Immature natural killer cell (primary cell): ENCODE results near the gene LHFPL2. TPM values are rescaled to one million over a fixed set of nuclear protein-coding genes. Genes with fewer than 3 reads are reported as not detected.
"Not testable (repeated sequence)": the region's sequence is repeated elsewhere in the genome, so short reads cannot be mapped to it uniquely, and the experiment has no call there.

ENCODE experiments used
- DNase-seq, 3 donors: peaks; one replicate each; pipeline ENCODE4 v3.0.0; 2022; ENCODE audit warnings: mixed read lengths in 1 of 3
- H3K27ac Mint-ChIP-seq, 6 donors: one replicate each; pipeline ENCODE4 v1.8.0; 2020; ENCODE audit warnings: mixed read lengths in 6 of 6, mild to moderate bottlenecking in 5 of 6, inconsistent platforms in 4 of 6, moderate library complexity in 3 of 6
- H3K27me3 Mint-ChIP-seq, 3 donors: one replicate each; pipeline ENCODE4 v1.8.0; 2020 to 2021; ENCODE audit warnings: low read depth in 3 of 3, mild to moderate bottlenecking in 3 of 3, mixed read lengths in 3 of 3, moderate library complexity in 3 of 3, inconsistent platforms in 1 of 3
- H3K36me3 Mint-ChIP-seq, 3 donors: one replicate each; pipeline ENCODE4 v1.8.0; 2020; ENCODE audit warnings: mixed read lengths in 3 of 3, inconsistent platforms in 2 of 3, mild to moderate bottlenecking in 2 of 3
- H3K4me1 Mint-ChIP-seq, 2 donors: one replicate each; pipeline ENCODE4 v1.8.0; 2020; ENCODE audit warnings: inconsistent platforms in 2 of 2, mild to moderate bottlenecking in 2 of 2, mixed read lengths in 2 of 2, moderate library complexity in 1 of 2
- H3K4me3 Mint-ChIP-seq, 5 donors: one replicate each; pipeline ENCODE4 v1.8.0; 2020; ENCODE audit warnings: mild to moderate bottlenecking in 5 of 5, mixed read lengths in 5 of 5, inconsistent platforms in 3 of 5, moderate library complexity in 3 of 5
- H3K9me3 Mint-ChIP-seq, 6 donors: one replicate each; pipeline ENCODE4 v1.8.0; 2020; ENCODE audit warnings: mild to moderate bottlenecking in 6 of 6, mixed read lengths in 6 of 6, inconsistent platforms in 4 of 6, moderate library complexity in 3 of 6
- polyA plus RNA-seq, 3 donors: library from polyadenylated mRNA; unstranded; fragments of 300-500 nt; fragmentation: Illumina TruSeq; gene quantifications; one replicate each; pipeline ENCODE4 v1.2.3, GENCODE V29; 2021

The LHFPL2 gene, protein sequence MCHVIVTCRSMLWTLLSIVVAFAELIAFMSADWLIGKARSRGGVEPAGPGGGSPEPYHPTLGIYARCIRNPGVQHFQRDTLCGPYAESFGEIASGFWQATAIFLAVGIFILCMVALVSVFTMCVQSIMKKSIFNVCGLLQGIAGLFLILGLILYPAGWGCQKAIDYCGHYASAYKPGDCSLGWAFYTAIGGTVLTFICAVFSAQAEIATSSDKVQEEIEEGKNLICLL
- under 1 TPM in 2 of 3 donors, not detected in 1; 0.09 to 0.49 TPM for polyA plus RNA-seq

DNA sequence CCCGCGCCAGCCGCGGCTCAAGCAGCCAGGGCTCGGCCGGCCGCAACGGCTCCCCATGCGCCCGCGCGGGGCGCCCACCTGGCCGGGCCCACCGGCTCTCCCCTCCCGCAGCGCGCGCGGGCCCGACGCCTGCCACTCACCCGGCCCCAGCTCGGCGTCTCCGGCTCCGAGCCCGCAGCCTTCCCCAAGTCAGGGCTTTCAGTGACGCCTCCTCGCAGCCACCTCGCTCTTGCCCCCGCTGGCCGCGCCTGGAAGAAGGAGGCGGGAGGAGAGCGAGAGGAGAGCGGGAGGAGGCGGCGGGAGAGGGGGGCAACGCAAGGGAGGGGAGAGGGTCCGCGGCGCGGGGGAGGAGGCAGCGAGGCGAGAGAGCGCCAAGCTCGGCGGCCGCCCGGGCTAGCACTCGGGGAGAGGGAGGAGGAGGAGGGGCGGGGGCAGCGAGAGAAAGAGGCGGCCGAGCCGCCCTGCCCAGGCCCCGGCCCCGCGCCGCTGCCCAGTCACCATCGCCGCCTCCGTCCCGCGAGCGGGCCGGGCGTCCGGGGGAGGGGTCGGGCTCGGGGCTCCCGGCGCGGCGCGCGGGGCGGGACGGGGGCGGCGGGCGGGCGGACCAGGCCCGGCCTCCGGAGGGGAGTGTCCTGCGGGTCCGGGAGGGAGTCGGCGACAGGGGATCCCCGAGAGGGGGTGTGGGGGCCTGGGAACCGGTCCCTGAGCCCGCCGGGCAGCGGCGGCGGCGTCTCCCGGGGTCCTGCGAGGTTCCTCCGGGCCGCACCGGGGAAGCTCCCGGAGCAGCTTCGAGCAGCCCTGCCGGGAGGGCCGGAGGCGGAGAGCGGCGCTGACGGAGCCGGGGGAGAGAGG, at the start of gene LHFPL2:
TSS of gene LHFPL2 (minus strand) at position 414 of the 852 bp plus-strand sequence. CDS start 138,559 bp downstream, outside the sequence.
- Mint-ChIP-seq H3K9me3 (peaks cover 0 to 4% (median 0%) of the 10 kb centered on the region in 6 donors), H3K27ac (peak within 1 kb of the TSS in 1 of 6 donors; percentile 23), H3K4me1 (peaks cover 14 to 18% of the 10 kb centered on the region in 2 donors), H3K4me3 (peak within 1 kb of the TSS; percentile 77 to 86 (median 84)), H3K36me3 (no peaks in the 10 kb centered on the region), H3K27me3 (peaks cover 0 to 29% (median 27%) of the 10 kb centered on the region in 3 donors)
- peak; percentile 14 to 18 (median 14) for DNase-seq

- peaks cover 0 to 2% (median 0%) of the 10 kb centered on the region in 6 donors for H3K9me3 Mint-ChIP-seq
- H3K4me3 Mint-ChIP-seq: no peak overlapping the region
- no peak for DNase-seq
- H3K27ac Mint-ChIP-seq: no peak overlapping the region
- no peaks in the 10 kb centered on the region for H3K36me3 Mint-ChIP-seq
- H3K27me3 Mint-ChIP-seq: peaks cover 4 to 8% (median 5%) of the 10 kb centered on the region in 3 donors
- H3K4me1 Mint-ChIP-seq: no peaks in the 10 kb centered on the region
Measured at GRCh38 chr5:78696637-78697036, 48.1 kb upstream of the LHFPL2 start.

DNA sequence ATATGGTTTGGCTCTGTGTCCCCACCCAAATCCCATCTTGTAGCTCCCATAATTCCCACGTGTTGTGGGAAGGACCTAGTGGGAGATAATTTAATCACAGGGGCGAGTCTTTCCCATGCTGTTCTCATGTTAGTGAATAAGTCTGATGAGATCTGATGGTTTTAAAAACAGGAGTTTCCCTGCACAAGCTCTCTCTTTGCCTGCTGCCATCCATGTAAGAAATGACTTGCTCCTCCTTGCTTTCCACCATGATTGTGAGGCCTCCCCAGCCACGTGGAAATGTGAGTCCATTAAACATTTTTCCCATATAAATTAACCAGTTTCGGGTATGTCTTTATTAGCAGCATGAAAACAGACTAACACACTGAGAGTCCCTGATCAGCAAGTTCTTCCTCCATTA, 47.5 kb upstream of the LHFPL2 start:
- DNase-seq, H3K36me3 Mint-ChIP-seq, H3K27me3 Mint-ChIP-seq, H3K9me3 Mint-ChIP-seq, H3K4me1 Mint-ChIP-seq, H3K27ac Mint-ChIP-seq, H3K4me3 Mint-ChIP-seq: not testable (repeated sequence)

DNA sequence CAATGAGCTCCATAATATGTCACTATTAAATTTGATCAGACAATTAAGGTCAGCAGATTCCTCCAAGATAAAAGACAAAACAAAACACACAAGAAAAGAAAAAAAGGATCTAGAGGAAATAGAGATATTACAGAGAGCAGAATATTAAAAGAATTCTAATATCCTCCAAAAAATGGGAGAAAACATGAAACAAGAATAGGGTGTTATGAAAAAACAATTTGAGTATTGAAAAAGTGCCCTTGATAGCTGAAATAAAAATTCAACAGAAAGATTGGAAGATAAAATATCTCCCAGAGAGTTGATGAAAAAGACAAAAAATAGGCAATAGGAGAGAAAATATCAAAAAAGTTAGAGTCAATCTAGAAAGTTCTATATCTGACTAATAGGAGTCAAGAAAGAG, 44.8 kb upstream of the LHFPL2 start:
- Mint-ChIP-seq H3K4me1 (no peaks in the 10 kb centered on the region), H3K9me3 (no peaks in the 10 kb centered on the region), H3K36me3 (no peaks in the 10 kb centered on the region), H3K27ac (no peak overlapping the region), H3K27me3 (peaks cover 3 to 7% (median 3%) of the 10 kb centered on the region in 3 donors), H3K4me3 (no peak overlapping the region)
- DNase-seq: no peak

DNA sequence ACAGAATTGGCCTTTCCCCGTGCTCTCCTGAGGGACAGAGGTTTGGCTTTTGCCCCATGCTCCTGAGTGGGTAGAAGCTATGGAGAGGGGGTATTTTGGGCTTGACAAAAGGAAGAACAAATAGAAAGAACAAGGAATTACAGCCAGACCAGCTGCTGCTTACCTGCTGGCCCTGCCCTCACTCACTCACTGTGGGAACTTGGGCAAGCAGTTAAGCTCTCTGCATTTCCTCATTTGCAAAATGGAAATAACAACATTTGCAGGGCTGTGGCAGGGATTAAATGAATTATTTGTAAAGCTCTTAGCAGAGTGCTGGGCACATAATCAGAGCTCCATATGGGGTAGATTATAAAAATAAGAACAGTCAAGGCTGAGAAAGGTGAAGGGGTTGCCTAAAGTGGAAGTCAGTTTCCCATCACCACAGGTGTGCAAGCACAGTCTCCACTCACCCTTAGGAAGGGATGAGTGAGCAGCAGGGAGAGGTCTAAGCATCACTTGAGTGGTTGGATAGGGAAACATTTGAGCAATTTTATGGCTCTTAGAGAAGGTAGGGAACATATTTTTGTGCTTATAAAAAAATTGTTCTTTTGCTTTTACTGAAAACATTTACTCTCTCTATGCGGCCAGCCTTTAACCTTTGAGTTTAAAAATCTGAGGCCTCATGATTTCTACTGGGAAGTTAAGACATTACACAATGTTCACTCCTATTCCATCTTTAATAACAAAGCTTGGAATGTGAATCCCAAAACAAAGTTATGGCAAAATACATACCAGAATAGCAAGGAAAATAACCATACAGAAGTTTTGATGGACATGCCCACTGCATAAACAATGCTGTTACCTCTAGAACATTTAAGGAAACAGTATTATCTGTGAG, 42.8 kb upstream of the LHFPL2 start:
- Mint-ChIP-seq H3K4me3 (no peak overlapping the region), H3K4me1 (no peaks in the 10 kb centered on the region), H3K27me3 (peaks cover 2 to 4% (median 3%) of the 10 kb centered on the region in 3 donors), H3K36me3 (no peaks in the 10 kb centered on the region), H3K9me3 (peaks cover 0 to 2% (median 0%) of the 10 kb centered on the region in 6 donors), H3K27ac (no peak overlapping the region)
- no peak for DNase-seq

DNA sequence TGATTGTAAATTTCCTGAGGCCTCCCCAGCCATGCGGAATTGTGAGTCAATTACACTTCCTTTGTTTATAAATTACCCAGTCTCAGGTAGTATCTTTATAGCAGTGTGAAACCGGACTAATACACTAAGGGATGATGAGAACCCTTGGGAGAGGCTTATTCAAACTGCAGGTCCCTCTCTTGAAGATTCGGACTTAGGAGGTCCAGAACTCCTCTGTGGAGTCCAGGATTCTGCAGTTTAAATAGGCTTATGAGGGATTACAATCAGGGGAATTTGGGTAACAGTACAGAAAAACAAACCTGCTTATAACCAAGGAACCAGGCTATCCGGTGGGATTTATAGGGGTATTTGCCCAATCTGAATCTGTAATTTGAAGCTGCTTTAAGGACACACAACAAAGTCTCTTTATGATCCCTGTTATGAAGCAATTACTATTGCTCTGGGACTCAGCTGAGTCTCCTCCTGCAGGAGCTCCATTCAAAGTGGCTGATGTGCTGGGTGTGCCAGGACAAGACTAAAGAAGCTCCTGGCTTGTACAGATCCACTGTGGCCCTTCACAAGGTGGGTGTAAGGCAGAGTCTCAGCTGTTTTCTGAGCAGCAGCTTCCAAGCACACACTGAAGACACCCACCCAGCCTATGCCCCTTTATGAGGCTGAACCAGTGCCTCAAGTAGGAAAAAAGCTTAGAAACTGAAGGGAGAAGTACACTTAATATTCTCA, 41.8 kb upstream of the LHFPL2 start:
- no peaks in the 10 kb centered on the region for H3K36me3 Mint-ChIP-seq
- no peak overlapping the region for H3K27ac Mint-ChIP-seq
- peaks cover 0 to 2% (median 0%) of the 10 kb centered on the region in 6 donors for H3K9me3 Mint-ChIP-seq
- no peak overlapping the region for H3K4me3 Mint-ChIP-seq
- H3K27me3 Mint-ChIP-seq: peaks cover 2 to 3% (median 2%) of the 10 kb centered on the region in 3 donors
- H3K4me1 Mint-ChIP-seq: no peaks in the 10 kb centered on the region
- no peak for DNase-seq

- peaks cover 0 to 2% (median 0%) of the 10 kb centered on the region in 6 donors for H3K9me3 Mint-ChIP-seq
- H3K36me3 Mint-ChIP-seq: no peaks in the 10 kb centered on the region
- peaks cover 0 to 4% (median 2%) of the 10 kb centered on the region in 3 donors for H3K27me3 Mint-ChIP-seq
- H3K4me3 Mint-ChIP-seq: no peak overlapping the region
- no peak for DNase-seq
- H3K27ac Mint-ChIP-seq: no peak overlapping the region
- no peaks in the 10 kb centered on the region for H3K4me1 Mint-ChIP-seq
Measured at GRCh38 chr5:78689540-78690252, 41.1 kb upstream of the LHFPL2 start.

- H3K4me3 Mint-ChIP-seq, H3K27me3 Mint-ChIP-seq, H3K36me3 Mint-ChIP-seq, H3K9me3 Mint-ChIP-seq, H3K4me1 Mint-ChIP-seq, DNase-seq, H3K27ac Mint-ChIP-seq: not testable (repeated sequence)
Measured at GRCh38 chr5:78687514-78687913, 38.9 kb upstream of the LHFPL2 start.

DNA sequence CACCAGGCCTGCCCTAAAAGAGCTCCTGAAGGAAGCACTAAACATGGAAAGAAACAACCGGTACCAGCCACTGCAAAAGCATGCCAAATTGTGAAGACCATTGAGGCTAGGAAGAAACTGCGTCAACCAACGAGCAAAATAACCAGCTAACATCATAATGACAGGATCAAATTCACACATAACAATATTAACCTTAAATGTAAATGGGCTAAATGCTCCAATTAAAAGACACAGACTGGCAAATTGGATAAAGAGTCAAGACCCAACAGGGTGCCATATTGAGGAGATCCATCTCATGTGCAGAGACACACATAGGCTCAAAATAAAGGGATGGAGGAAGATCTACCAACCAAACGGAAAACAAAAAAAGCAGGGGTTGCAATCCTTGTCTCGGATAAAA, 35.3 kb upstream of the LHFPL2 start:
- not testable (repeated sequence) for H3K4me1 Mint-ChIP-seq, H3K9me3 Mint-ChIP-seq, H3K36me3 Mint-ChIP-seq, DNase-seq, H3K27ac Mint-ChIP-seq, H3K4me3 Mint-ChIP-seq, H3K27me3 Mint-ChIP-seq

DNA sequence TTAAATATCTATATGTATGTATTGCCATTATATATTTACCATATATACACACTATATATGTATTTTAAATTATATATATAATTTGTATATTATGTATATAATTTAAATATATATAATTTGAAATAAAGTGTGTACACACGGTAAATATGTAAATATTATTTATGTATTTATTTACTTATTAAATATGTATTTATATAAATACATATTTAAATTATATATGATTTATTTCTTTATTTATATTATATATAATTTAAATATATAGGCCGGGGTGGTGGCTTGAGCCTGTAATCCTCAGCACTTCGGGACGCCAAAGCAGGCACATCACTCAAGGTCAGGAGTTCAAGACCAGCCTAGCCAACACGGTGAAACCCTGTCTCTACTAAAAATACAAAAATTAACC, 31.3 kb upstream of the LHFPL2 start:
- no peak overlapping the region for H3K27ac Mint-ChIP-seq
- DNase-seq: no peak
- H3K36me3 Mint-ChIP-seq: no peaks in the 10 kb centered on the region
- peaks cover under 1 to 6% (median 2%) of the 10 kb centered on the region in 3 donors for H3K27me3 Mint-ChIP-seq
- no peaks in the 10 kb centered on the region for H3K9me3 Mint-ChIP-seq
- H3K4me1 Mint-ChIP-seq: no peaks in the 10 kb centered on the region
- no peak overlapping the region for H3K4me3 Mint-ChIP-seq

GRCh38 chr5:78677777-78678668, 29.5 kb upstream of the LHFPL2 start:
- H3K27ac Mint-ChIP-seq: no peak overlapping the region
- H3K36me3 Mint-ChIP-seq: no peaks in the 10 kb centered on the region
- peaks cover 0 to 5% (median 0%) of the 10 kb centered on the region in 3 donors for H3K27me3 Mint-ChIP-seq
- no peaks in the 10 kb centered on the region for H3K9me3 Mint-ChIP-seq
- H3K4me3 Mint-ChIP-seq: no peak overlapping the region
- no peak for DNase-seq
- no peaks in the 10 kb centered on the region for H3K4me1 Mint-ChIP-seq
